Osteocyte (in vitro differentiated cells): ENCODE results near the gene LIMS4. TPM values are rescaled to one million over a fixed set of nuclear protein-coding genes. Genes with fewer than 3 reads are reported as not detected.
"Not testable (repeated sequence)": the region's sequence is repeated elsewhere in the genome, so short reads cannot be mapped to it uniquely, and the experiment has no call there.

Source experiments
- DNase-seq: peaks from one replicate; pipeline ENCODE4 v3.0.0; 2021; ENCODE audit warnings: mixed read lengths; ENCODE audit not compliant: unreplicated experiment; ENCODE audit errors: extremely low spot score
- H3K27ac Mint-ChIP-seq: one replicate; pipeline ENCODE4 v1.8.0; 2021; ENCODE audit warnings: mild to moderate bottlenecking, mixed read lengths; ENCODE audit not compliant: unreplicated experiment
- H3K27me3 Mint-ChIP-seq: one replicate; pipeline ENCODE4 v1.8.0; 2021; ENCODE audit warnings: mixed read lengths; ENCODE audit not compliant: unreplicated experiment
- H3K36me3 Mint-ChIP-seq: one replicate; pipeline ENCODE4 v1.8.0; 2021; ENCODE audit warnings: mixed read lengths; ENCODE audit not compliant: unreplicated experiment
- H3K4me1 Mint-ChIP-seq: one replicate; pipeline ENCODE4 v1.8.0; 2021; ENCODE audit warnings: mixed read lengths; ENCODE audit not compliant: unreplicated experiment
- H3K4me3 Mint-ChIP-seq: one replicate; pipeline ENCODE4 v1.8.0; 2021; ENCODE audit warnings: mild to moderate bottlenecking, moderate library complexity, mixed read lengths; ENCODE audit not compliant: unreplicated experiment
- H3K9me3 Mint-ChIP-seq: one replicate; pipeline ENCODE4 v1.8.0; 2021; ENCODE audit warnings: mixed read lengths; ENCODE audit not compliant: unreplicated experiment
- long read RNA-seq: library from polyadenylated mRNA; unstranded; transcript quantifications from one replicate; pipeline ENCODE4 v2.0.0, GENCODE V29; 2021
- total RNA-seq: library from RNA; stranded (reverse); gene quantifications from 2 replicates; pipeline ENCODE4 v1.2.1, GENCODE V29; 2021

The LIMS4 gene
- 1.9 and 2.4 TPM in 2 replicates for total RNA-seq
- long read RNA-seq, partial matches to known transcripts = 0 of 3 reads
- long read RNA-seq, other reads (novel, unspliced or antisense) = 3 of 3 reads

- not testable (repeated sequence) for H3K4me1 Mint-ChIP-seq, DNase-seq, H3K9me3 Mint-ChIP-seq, H3K27ac Mint-ChIP-seq, H3K27me3 Mint-ChIP-seq, H3K36me3 Mint-ChIP-seq, H3K4me3 Mint-ChIP-seq
Measured at GRCh38 chr2:110472171-110473058, at the start of gene LIMS4. Gene LIMS4, minus strand, starts transcription at chr2:110472816. Its CDS starts 38 bp downstream, at chr2:110472778.

GRCh38 chr2:110499755-110500377 lies 27.2 kb upstream of the LIMS4 start:
- H3K27me3 Mint-ChIP-seq, H3K4me3 Mint-ChIP-seq, H3K36me3 Mint-ChIP-seq, H3K4me1 Mint-ChIP-seq, H3K27ac Mint-ChIP-seq, H3K9me3 Mint-ChIP-seq, DNase-seq: not testable (repeated sequence)

- H3K27ac Mint-ChIP-seq, DNase-seq, H3K9me3 Mint-ChIP-seq, H3K4me1 Mint-ChIP-seq, H3K27me3 Mint-ChIP-seq, H3K36me3 Mint-ChIP-seq, H3K4me3 Mint-ChIP-seq: not testable (repeated sequence)
Measured at GRCh38 chr2:110496027-110496426, 23.4 kb upstream of the LIMS4 start.

GRCh38 chr2:110494488-110494887 lies 21.9 kb upstream of the LIMS4 start:
- not testable (repeated sequence) for H3K36me3 Mint-ChIP-seq, H3K4me3 Mint-ChIP-seq, H3K4me1 Mint-ChIP-seq, H3K9me3 Mint-ChIP-seq, DNase-seq, H3K27me3 Mint-ChIP-seq, H3K27ac Mint-ChIP-seq

GRCh38 chr2:110488991-110489390 lies 16.4 kb upstream of the LIMS4 start:
- not testable (repeated sequence) for H3K4me1 Mint-ChIP-seq, DNase-seq, H3K27ac Mint-ChIP-seq, H3K27me3 Mint-ChIP-seq, H3K4me3 Mint-ChIP-seq, H3K36me3 Mint-ChIP-seq, H3K9me3 Mint-ChIP-seq

- not testable (repeated sequence) for H3K4me3 Mint-ChIP-seq, H3K27me3 Mint-ChIP-seq, H3K27ac Mint-ChIP-seq, H3K36me3 Mint-ChIP-seq, H3K9me3 Mint-ChIP-seq, H3K4me1 Mint-ChIP-seq, DNase-seq
Measured at GRCh38 chr2:110482697-110483096, 10.1 kb upstream of the LIMS4 start.

GRCh38 chr2:110481200-110481599 lies 8.6 kb upstream of the LIMS4 start:
- not testable (repeated sequence) for DNase-seq, H3K9me3 Mint-ChIP-seq, H3K27ac Mint-ChIP-seq, H3K36me3 Mint-ChIP-seq, H3K27me3 Mint-ChIP-seq, H3K4me3 Mint-ChIP-seq, H3K4me1 Mint-ChIP-seq

- H3K4me3 Mint-ChIP-seq, H3K27me3 Mint-ChIP-seq, DNase-seq: not testable (repeated sequence)
Measured at GRCh38 chr2:110480084-110480483, 7.5 kb upstream of the LIMS4 start.

GRCh38 chr2:110477370-110477769 lies 4.8 kb upstream of the LIMS4 start:
- not testable (repeated sequence) for H3K27me3 Mint-ChIP-seq, H3K27ac Mint-ChIP-seq, H3K4me1 Mint-ChIP-seq, DNase-seq, H3K9me3 Mint-ChIP-seq, H3K36me3 Mint-ChIP-seq, H3K4me3 Mint-ChIP-seq

More at GRCh38 chr2:110480084-110480483, 7.5 kb upstream of the LIMS4 start:
- H3K36me3 Mint-ChIP-seq, H3K27ac Mint-ChIP-seq, H3K9me3 Mint-ChIP-seq, H3K4me1 Mint-ChIP-seq: not testable (repeated sequence)

GRCh38 chr2:110476952-110477351 lies 4.3 kb upstream of the LIMS4 start:
- H3K27me3 Mint-ChIP-seq, H3K27ac Mint-ChIP-seq, DNase-seq, H3K9me3 Mint-ChIP-seq, H3K4me3 Mint-ChIP-seq, H3K4me1 Mint-ChIP-seq, H3K36me3 Mint-ChIP-seq: not testable (repeated sequence)

GRCh38 chr2:110475627-110476359 lies 3.2 kb upstream of the LIMS4 start:
- not testable (repeated sequence) for DNase-seq, H3K36me3 Mint-ChIP-seq, H3K9me3 Mint-ChIP-seq, H3K4me1 Mint-ChIP-seq, H3K27ac Mint-ChIP-seq, H3K4me3 Mint-ChIP-seq, H3K27me3 Mint-ChIP-seq

GRCh38 chr2:110474898-110475297 lies 2.3 kb upstream of the LIMS4 start:
- H3K4me1 Mint-ChIP-seq, H3K4me3 Mint-ChIP-seq, H3K27ac Mint-ChIP-seq, H3K9me3 Mint-ChIP-seq, DNase-seq, H3K36me3 Mint-ChIP-seq, H3K27me3 Mint-ChIP-seq: not testable (repeated sequence)
